OCI-LY1 (cell line): Measurements from ENCODE around the gene SOBP.

Source experiments
- CTCF ChIP-seq: fragments of 200-600 bp; sonication (generic), shearing (Covaris generic); IDR thresholded peaks from 2 replicates; pipeline ENCODE4 v1.5.1; 2017; ENCODE audit warnings: mild to moderate bottlenecking, antibody characterized with exemption, low read length, moderate library complexity, mixed read lengths
- EZH2 ChIP-seq: fragments of 200-600 bp; sonication (generic), shearing (Covaris generic); IDR thresholded peaks from 2 replicates; pipeline ENCODE4 v1.8.0; 2017; ENCODE audit warnings: borderline replicate concordance, mixed run types, mild to moderate bottlenecking, antibody characterized with exemption, low read length, moderate library complexity, mixed read lengths

- TF ChIP-seq CTCF (no peak), EZH2 (no peak)
These were observed 50.5 kb downstream of the SOBP start for GRCh38 chr6:107540465-107540857.
